Erythroblast (primary cell): ENCODE data around the gene ACTN2.

Source experiments
- GATA1 ChIP-seq: IDR thresholded peaks from 2 replicates; pipeline ENCODE4 v1.6.1; 2011; ENCODE audit warnings: low read depth, mild to moderate bottlenecking, control low read depth, low read length, moderate library complexity
- POLR2A ChIP-seq: IDR thresholded peaks from 2 replicates; pipeline ENCODE4 v1.6.1; 2011; ENCODE audit warnings: mild to moderate bottlenecking, low read length

DNA sequence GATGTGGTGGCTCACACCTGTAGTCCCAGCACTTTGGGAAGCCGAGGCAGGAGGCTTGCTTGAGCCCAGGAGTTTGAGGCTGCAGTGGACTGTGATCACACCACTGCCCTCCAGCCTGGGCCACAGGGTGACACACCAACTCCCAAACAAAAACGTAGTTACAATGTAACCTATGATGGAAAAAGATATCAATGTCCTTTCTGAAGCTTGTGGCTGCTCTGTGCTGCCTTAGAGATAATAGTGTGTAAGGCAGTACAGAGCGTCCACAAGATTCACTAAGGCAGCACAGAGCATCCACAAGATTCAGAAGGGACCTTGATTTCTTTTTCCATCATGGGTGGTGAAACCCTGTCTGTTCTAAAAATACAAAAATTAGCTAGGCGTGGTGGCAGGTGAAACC is 42.5 kb downstream of the ACTN2 start:
- TF ChIP-seq POLR2A: no peak
- TF ChIP-seq GATA1: no peak
